Stimulated activated CD8-positive, alpha-beta memory T cell treated with anti-CD3 and anti-CD28 coated beads, Interleukin-4, amount 100 ng/mL, for 48 hours (primary cell): ENCODE results near the gene ALG3.
"Not testable (repeated sequence)": the region's sequence is repeated elsewhere in the genome, so short reads cannot be mapped to it uniquely, and the experiment has no call there.

Experiments used
- DNase-seq: peaks from one replicate; pipeline ENCODE4 v3.0.0-alpha.2; 2020

Gene ALG3

GRCh38 chr3:184248454-184249411 lies at the start of gene ALG3:
TSS of gene ALG3 (minus strand) at chr3:184248962. CDS start at chr3:184248940, 22 bp downstream.
- DNase-seq, result peak; percentile 92

- DNase-seq, result no peak
These were observed 47.9 kb upstream of the ALG3 start for GRCh38 chr3:184296616-184297015.

- DNase-seq, result no peak
These were observed 47.0 kb upstream of the ALG3 start for GRCh38 chr3:184295771-184296170.

GRCh38 chr3:184291738-184292445 lies 43.1 kb upstream of the ALG3 start:
- no peak for DNase-seq

GRCh38 chr3:184291044-184291737 lies 42.4 kb upstream of the ALG3 start:
- no peak for DNase-seq

- no peak for DNase-seq
These were observed 41.6 kb upstream of the ALG3 start for GRCh38 chr3:184290331-184290730.

- peak; percentile 83 for DNase-seq
These were observed 40.7 kb upstream of the ALG3 start for GRCh38 chr3:184289426-184289938.

GRCh38 chr3:184284696-184285095 lies 35.9 kb upstream of the ALG3 start:
- peak; percentile 36 for DNase-seq

- no peak for DNase-seq
These were observed 34.9 kb upstream of the ALG3 start for GRCh38 chr3:184283681-184284080.

- DNase-seq, result no peak
These were observed 34.2 kb upstream of the ALG3 start for GRCh38 chr3:184282941-184283340.

GRCh38 chr3:184277366-184277765 lies 28.6 kb upstream of the ALG3 start:
- DNase-seq, result no peak

GRCh38 chr3:184275961-184276910 lies 27.5 kb upstream of the ALG3 start, which contains the start of gene ECE2:
TSS of gene ECE2 (plus strand) at chr3:184276022. CDS start at chr3:184276154, 132 bp downstream.
- DNase-seq, result no peak

- no peak for DNase-seq
These were observed 26.6 kb upstream of the ALG3 start for GRCh38 chr3:184275381-184275701.

- DNase-seq, result no peak
These were observed 23.5 kb upstream of the ALG3 start for GRCh38 chr3:184272269-184272668.

- DNase-seq, result not testable (repeated sequence)
These were observed 18.5 kb upstream of the ALG3 start for GRCh38 chr3:184267249-184267648.

- DNase-seq, result no peak
These were observed 14.0 kb upstream of the ALG3 start for GRCh38 chr3:184262764-184263179.

GRCh38 chr3:184261854-184262763 lies 13.3 kb upstream of the ALG3 start:
- peak; percentile 53 for DNase-seq

- peak; percentile 70 for DNase-seq
These were observed 12.6 kb upstream of the ALG3 start, which contains the start of gene CAMK2N2 for GRCh38 chr3:184261270-184261853. TSS of gene CAMK2N2 (minus strand) at chr3:184261553. CDS start at chr3:184261285, 268 bp downstream.

- DNase-seq, result no peak
These were observed 12.0 kb upstream of the ALG3 start for GRCh38 chr3:184260724-184261269.
